GM23338 (cell line): ENCODE results near the gene BCAS3. TPM values are rescaled to one million over a fixed set of nuclear protein-coding genes. Genes with fewer than 3 reads are reported as not detected.
A peak's percentile ranks its signal among the peaks of the same experiment; 100 is the strongest.

Experiments
- ATAC-seq: fragments of 200-7000 bp; cut with Tn5 transposase; 3 replicates; pipeline ENCODE4 v1.9.1; 2020
- DNase-seq: peaks from one replicate; pipeline ENCODE4 v3.0.0-alpha.2; 2015; ENCODE audit warnings: low spot score
- H2AFZ ChIP-seq: fragments of 200-600 bp; sonication (generic); 2 replicates; pipeline ENCODE4 v1.8.0; 2016; ENCODE audit warnings: antibody characterized with exemption, mild to moderate bottlenecking, moderate library complexity
- H3F3A ChIP-seq: fragments of 200-600 bp; sonication (generic); replicated peaks from 2 replicates; pipeline ENCODE4 v1.8.0; 2017; ENCODE audit warnings: antibody characterized with exemption, mixed run types, low read depth
- H3K27ac ChIP-seq: fragments of 200-600 bp; sonication (generic); 2 replicates; pipeline ENCODE4 v1.6.1; 2016; ENCODE audit warnings: low read depth
- H3K27me3 ChIP-seq: fragments of 200-600 bp; sonication (generic); 2 replicates; pipeline ENCODE4 v1.8.0; 2016; ENCODE audit warnings: mild to moderate bottlenecking, mixed run types, moderate library complexity; ENCODE audit not compliant: insufficient read depth
- H3K36me3 ChIP-seq: fragments of 200-600 bp; sonication (generic); 2 replicates; pipeline ENCODE4 v1.8.0; 2016; ENCODE audit warnings: mild to moderate bottlenecking; ENCODE audit not compliant: insufficient read depth
- H3K4me1 ChIP-seq: fragments of 200-600 bp; sonication (generic); 2 replicates; pipeline ENCODE4 v1.8.0; 2016; ENCODE audit warnings: mild to moderate bottlenecking, moderate library complexity; ENCODE audit not compliant: insufficient read depth
- H3K4me2 ChIP-seq: fragments of 200-600 bp; sonication (generic); 2 replicates; pipeline ENCODE4 v1.7.1; 2017; ENCODE audit warnings: mixed run types
- H3K4me3 ChIP-seq: fragments of 200-600 bp; sonication (generic); 2 replicates; pipeline ENCODE4 v1.6.1; 2016; ENCODE audit warnings: mixed run types
- H3K79me2 ChIP-seq: fragments of 200-600 bp; sonication (generic); replicated peaks from 2 replicates; pipeline ENCODE4 v1.8.0; 2017; ENCODE audit warnings: mild to moderate bottlenecking; ENCODE audit not compliant: insufficient read depth
- H3K9me2 ChIP-seq: fragments of 200-600 bp; sonication (generic); 2 replicates; pipeline ENCODE4 v1.8.0; 2017; ENCODE audit not compliant: insufficient read depth
- H4K20me1 ChIP-seq: fragments of 200-600 bp; sonication (generic); replicated peaks from 2 replicates; pipeline ENCODE4 v1.8.0; 2017; ENCODE audit warnings: mild to moderate bottlenecking; ENCODE audit not compliant: insufficient read depth
- H3K27ac Mint-ChIP-seq: 2 replicates; pipeline ENCODE4 v1.8.0; 2020; ENCODE audit warnings: inconsistent platforms, mild to moderate bottlenecking, moderate library complexity, mixed read lengths
- H3K27me3 Mint-ChIP-seq: 3 replicates; pipeline ENCODE4 v1.8.0; 2022; ENCODE audit warnings: low read depth, mild to moderate bottlenecking, moderate library complexity, mixed read lengths, inconsistent platforms; ENCODE audit not compliant: insufficient read depth, poor library complexity
- H3K36me3 Mint-ChIP-seq: 3 replicates; pipeline ENCODE4 v1.8.0; 2021; ENCODE audit warnings: low read depth, mild to moderate bottlenecking, inconsistent platforms, moderate library complexity, mixed read lengths
- H3K4me1 Mint-ChIP-seq: 3 replicates; pipeline ENCODE4 v1.8.0; 2020; ENCODE audit warnings: mild to moderate bottlenecking, inconsistent platforms, mixed read lengths
- H3K4me3 Mint-ChIP-seq: 3 replicates; pipeline ENCODE4 v1.8.0; 2021; ENCODE audit warnings: moderate library complexity, mild to moderate bottlenecking, inconsistent platforms, mixed read lengths
- H3K9me3 Mint-ChIP-seq: 3 replicates; pipeline ENCODE4 v1.8.0; 2020; ENCODE audit warnings: moderate library complexity, mild to moderate bottlenecking, inconsistent platforms, mixed read lengths
- CREB1 ChIP-seq: fragments of 250-450 bp; sonication (Bioruptor Pico); IDR thresholded peaks from 2 replicates; pipeline ENCODE4 v1.5.0; 2020; ENCODE audit warnings: low read depth, mild to moderate bottlenecking, moderate library complexity
- EZH2 ChIP-seq: fragments of 200-600 bp; sonication (generic); IDR thresholded peaks from one replicate; pipeline ENCODE4 v1.8.0; 2017; ENCODE audit warnings: antibody characterized with exemption, mild to moderate bottlenecking, low read depth; ENCODE audit not compliant: unreplicated experiment
- EZH2phosphoT487 ChIP-seq: fragments of 200-600 bp; sonication (generic); IDR thresholded peaks from one replicate; pipeline ENCODE4 v1.8.1; 2018; ENCODE audit warnings: antibody characterized with exemption; ENCODE audit not compliant: unreplicated experiment
- JUNB ChIP-seq: IDR thresholded peaks from one replicate; pipeline ENCODE4 v1.6.1; 2016; ENCODE audit warnings: antibody characterized with exemption; ENCODE audit not compliant: unreplicated experiment
- NANOG ChIP-seq: IDR thresholded peaks from 2 replicates; pipeline ENCODE4 v1.6.1; 2016; ENCODE audit warnings: antibody characterized with exemption, borderline replicate concordance
- POLR2AphosphoS5 ChIP-seq: IDR thresholded peaks from 2 replicates; pipeline ENCODE4 v1.6.1; 2016; ENCODE audit warnings: antibody characterized with exemption, low read depth
- STAT1 ChIP-seq: IDR thresholded peaks from one replicate; pipeline ENCODE4 v1.6.1; 2016; ENCODE audit warnings: antibody characterized with exemption; ENCODE audit not compliant: unreplicated experiment
- ZNF114 ChIP-seq: fragments of 250-450 bp; sonication (Bioruptor Pico); IDR thresholded peaks from 2 replicates; pipeline ENCODE4 v1.5.0; 2020; ENCODE audit warnings: mild to moderate bottlenecking, moderate library complexity
- ZNF331 ChIP-seq: fragments of 250-450 bp; sonication (Bioruptor Pico); IDR thresholded peaks from 2 replicates; pipeline ENCODE4 v1.5.0; 2020; ENCODE audit warnings: low read depth, mild to moderate bottlenecking, moderate library complexity
- polyA plus RNA-seq: library from polyadenylated mRNA; unstranded; fragments of >200 nt; fragmentation: Nextera tagmentation; extraction: Ambion mirVana; gene quantifications from 2 replicates; pipeline ENCODE4 v1.2.1, GENCODE V29; 2016
- total RNA-seq: library from RNA; depleted of rRNA; stranded (reverse); fragments of >200 nt; shearing (Covaris generic); gene quantifications from 2 replicates; pipeline ENCODE4 v1.2.3, GENCODE V29; 2014
- TF ChIP-seq, protein P1 (sequence below): fragments of 250-450 bp; sonication (Bioruptor Pico); IDR thresholded peaks from 2 replicates; pipeline ENCODE4 v1.5.0; 2020; ENCODE audit warnings: mild to moderate bottlenecking, moderate library complexity
- TF ChIP-seq, protein P2 (sequence below), 2 experiments: fragments of 200-600 bp in 1 of 2; sonication (generic) in 1 of 2; conservative IDR thresholded peaks; 2 replicates each; pipeline versions ENCODE4 v1.5.1 to v1.6.1; 2016 to 2017; ENCODE audit warnings: antibody characterized with exemption in 2 of 2, low read depth in 2 of 2, mild to moderate bottlenecking in 2 of 2, moderate library complexity in 1 of 2
- TF ChIP-seq, protein P3 (sequence below): IDR thresholded peaks from one replicate; pipeline ENCODE4 v1.6.1; 2018; ENCODE audit warnings: antibody characterized with exemption; ENCODE audit not compliant: unreplicated experiment
- TF ChIP-seq, protein P4 (sequence below): IDR thresholded peaks from 2 replicates; pipeline ENCODE4 v1.6.1; 2016; ENCODE audit warnings: antibody characterized with exemption

The BCAS3 gene
- total and polyA plus RNA-seq, 2 experiments from 2014 or later: 8.2 to 28.0 TPM

DNA sequence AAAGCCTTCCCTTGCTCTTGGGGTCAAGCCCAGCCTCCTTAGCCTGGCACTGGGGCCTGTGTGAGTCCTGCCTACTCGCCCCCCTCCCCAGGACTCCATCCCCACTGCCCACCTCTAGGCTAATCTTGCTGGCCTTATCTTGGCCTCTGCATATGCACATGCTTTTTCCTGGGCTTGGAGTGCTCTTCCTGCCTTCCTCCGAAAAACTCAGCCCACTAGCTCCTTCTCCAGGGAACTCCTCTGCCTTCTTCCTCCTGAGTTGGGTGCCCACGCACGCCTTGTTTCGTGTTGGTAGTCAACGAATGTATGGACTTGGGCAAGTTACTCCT lies 738.5 kb downstream of the BCAS3 start:
- Histone ChIP-seq H3K4me3 (peak overlapping the region; percentile 58), H3K79me2 (no peaks in the 10 kb centered on the region), H2AFZ (peak overlapping the region; percentile 95), H3K36me3 (no peaks in the 10 kb centered on the region), H3K27ac (no peak overlapping the region), H3F3A (no peaks in the 10 kb centered on the region), H3K4me1 (peaks cover 12% of the 10 kb centered on the region; the same call in 1 of the 2 replicates), H3K4me2 (peak overlapping the region; percentile 88), H4K20me1 (no peaks in the 10 kb centered on the region), H3K27me3 (peaks cover 68% of the 10 kb centered on the region), H3K9me2 (no peaks in the 10 kb centered on the region)
- DNase-seq (no peak), ATAC-seq (no peak)
- no peak overlapping the region for H3K27ac Mint-ChIP-seq
- H3K27me3 Mint-ChIP-seq: peaks cover 54% of the 10 kb centered on the region
- peak overlapping the region; percentile 69 for H3K4me3 Mint-ChIP-seq
- no peaks in the 10 kb centered on the region; the same call in 2 of the 3 replicates for H3K36me3 Mint-ChIP-seq
- TF ChIP-seq, protein P1, sequence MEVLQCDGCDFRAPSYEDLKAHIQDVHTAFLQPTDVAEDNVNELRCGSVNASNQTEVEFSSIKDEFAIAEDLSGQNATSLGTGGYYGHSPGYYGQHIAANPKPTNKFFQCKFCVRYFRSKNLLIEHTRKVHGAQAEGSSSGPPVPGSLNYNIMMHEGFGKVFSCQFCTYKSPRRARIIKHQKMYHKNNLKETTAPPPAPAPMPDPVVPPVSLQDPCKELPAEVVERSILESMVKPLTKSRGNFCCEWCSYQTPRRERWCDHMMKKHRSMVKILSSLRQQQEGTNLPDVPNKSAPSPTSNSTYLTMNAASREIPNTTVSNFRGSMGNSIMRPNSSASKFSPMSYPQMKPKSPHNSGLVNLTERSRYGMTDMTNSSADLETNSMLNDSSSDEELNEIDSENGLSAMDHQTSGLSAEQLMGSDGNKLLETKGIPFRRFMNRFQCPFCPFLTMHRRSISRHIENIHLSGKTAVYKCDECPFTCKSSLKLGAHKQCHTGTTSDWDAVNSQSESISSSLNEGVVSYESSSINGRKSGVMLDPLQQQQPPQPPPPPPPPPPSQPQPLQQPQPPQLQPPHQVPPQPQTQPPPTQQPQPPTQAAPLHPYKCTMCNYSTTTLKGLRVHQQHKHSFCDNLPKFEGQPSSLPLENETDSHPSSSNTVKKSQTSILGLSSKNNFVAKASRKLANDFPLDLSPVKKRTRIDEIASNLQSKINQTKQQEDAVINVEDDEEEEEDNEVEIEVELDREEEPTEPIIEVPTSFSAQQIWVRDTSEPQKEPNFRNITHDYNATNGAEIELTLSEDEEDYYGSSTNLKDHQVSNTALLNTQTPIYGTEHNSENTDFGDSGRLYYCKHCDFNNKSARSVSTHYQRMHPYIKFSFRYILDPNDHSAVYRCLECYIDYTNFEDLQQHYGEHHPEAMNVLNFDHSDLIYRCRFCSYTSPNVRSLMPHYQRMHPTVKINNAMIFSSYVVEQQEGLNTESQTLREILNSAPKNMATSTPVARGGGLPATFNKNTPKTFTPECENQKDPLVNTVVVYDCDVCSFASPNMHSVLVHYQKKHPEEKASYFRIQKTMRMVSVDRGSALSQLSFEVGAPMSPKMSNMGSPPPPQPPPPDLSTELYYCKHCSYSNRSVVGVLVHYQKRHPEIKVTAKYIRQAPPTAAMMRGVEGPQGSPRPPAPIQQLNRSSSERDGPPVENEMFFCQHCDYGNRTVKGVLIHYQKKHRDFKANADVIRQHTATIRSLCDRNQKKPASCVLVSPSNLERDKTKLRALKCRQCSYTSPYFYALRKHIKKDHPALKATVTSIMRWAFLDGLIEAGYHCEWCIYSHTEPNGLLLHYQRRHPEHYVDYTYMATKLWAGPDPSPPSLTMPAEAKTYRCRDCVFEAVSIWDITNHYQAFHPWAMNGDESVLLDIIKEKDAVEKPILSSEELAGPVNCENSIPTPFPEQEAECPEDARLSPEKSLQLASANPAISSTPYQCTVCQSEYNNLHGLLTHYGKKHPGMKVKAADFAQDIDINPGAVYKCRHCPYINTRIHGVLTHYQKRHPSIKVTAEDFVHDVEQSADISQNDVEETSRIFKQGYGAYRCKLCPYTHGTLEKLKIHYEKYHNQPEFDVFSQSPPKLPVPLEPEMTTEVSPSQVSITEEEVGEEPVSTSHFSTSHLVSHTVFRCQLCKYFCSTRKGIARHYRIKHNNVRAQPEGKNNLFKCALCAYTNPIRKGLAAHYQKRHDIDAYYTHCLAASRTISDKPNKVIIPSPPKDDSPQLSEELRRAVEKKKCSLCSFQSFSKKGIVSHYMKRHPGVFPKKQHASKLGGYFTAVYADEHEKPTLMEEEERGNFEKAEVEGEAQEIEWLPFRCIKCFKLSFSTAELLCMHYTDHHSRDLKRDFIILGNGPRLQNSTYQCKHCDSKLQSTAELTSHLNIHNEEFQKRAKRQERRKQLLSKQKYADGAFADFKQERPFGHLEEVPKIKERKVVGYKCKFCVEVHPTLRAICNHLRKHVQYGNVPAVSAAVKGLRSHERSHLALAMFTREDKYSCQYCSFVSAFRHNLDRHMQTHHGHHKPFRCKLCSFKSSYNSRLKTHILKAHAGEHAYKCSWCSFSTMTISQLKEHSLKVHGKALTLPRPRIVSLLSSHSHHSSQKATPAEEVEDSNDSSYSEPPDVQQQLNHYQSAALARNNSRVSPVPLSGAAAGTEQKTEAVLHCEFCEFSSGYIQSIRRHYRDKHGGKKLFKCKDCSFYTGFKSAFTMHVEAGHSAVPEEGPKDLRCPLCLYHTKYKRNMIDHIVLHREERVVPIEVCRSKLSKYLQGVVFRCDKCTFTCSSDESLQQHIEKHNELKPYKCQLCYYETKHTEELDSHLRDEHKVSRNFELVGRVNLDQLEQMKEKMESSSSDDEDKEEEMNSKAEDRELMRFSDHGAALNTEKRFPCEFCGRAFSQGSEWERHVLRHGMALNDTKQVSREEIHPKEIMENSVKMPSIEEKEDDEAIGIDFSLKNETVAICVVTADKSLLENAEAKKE: no peak
- TF ChIP-seq, protein P2, sequence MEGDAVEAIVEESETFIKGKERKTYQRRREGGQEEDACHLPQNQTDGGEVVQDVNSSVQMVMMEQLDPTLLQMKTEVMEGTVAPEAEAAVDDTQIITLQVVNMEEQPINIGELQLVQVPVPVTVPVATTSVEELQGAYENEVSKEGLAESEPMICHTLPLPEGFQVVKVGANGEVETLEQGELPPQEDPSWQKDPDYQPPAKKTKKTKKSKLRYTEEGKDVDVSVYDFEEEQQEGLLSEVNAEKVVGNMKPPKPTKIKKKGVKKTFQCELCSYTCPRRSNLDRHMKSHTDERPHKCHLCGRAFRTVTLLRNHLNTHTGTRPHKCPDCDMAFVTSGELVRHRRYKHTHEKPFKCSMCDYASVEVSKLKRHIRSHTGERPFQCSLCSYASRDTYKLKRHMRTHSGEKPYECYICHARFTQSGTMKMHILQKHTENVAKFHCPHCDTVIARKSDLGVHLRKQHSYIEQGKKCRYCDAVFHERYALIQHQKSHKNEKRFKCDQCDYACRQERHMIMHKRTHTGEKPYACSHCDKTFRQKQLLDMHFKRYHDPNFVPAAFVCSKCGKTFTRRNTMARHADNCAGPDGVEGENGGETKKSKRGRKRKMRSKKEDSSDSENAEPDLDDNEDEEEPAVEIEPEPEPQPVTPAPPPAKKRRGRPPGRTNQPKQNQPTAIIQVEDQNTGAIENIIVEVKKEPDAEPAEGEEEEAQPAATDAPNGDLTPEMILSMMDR (conservative IDR thresholded peaks at IDR 0.05; ENCODE audit: low read depth in 2 of 2): no peak
- TF ChIP-seq, protein P3, sequence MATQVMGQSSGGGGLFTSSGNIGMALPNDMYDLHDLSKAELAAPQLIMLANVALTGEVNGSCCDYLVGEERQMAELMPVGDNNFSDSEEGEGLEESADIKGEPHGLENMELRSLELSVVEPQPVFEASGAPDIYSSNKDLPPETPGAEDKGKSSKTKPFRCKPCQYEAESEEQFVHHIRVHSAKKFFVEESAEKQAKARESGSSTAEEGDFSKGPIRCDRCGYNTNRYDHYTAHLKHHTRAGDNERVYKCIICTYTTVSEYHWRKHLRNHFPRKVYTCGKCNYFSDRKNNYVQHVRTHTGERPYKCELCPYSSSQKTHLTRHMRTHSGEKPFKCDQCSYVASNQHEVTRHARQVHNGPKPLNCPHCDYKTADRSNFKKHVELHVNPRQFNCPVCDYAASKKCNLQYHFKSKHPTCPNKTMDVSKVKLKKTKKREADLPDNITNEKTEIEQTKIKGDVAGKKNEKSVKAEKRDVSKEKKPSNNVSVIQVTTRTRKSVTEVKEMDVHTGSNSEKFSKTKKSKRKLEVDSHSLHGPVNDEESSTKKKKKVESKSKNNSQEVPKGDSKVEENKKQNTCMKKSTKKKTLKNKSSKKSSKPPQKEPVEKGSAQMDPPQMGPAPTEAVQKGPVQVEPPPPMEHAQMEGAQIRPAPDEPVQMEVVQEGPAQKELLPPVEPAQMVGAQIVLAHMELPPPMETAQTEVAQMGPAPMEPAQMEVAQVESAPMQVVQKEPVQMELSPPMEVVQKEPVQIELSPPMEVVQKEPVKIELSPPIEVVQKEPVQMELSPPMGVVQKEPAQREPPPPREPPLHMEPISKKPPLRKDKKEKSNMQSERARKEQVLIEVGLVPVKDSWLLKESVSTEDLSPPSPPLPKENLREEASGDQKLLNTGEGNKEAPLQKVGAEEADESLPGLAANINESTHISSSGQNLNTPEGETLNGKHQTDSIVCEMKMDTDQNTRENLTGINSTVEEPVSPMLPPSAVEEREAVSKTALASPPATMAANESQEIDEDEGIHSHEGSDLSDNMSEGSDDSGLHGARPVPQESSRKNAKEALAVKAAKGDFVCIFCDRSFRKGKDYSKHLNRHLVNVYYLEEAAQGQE: no peak
- TF ChIP-seq ZNF114 (CRISPR knock-in tag) (no peak), EZH2 (no peak), JUNB (no peak), CREB1 (CRISPR knock-in tag) (no peak), STAT1 (no peak), ZNF331 (CRISPR knock-in tag) (no peak), EZH2phosphoT487 (no peak), NANOG (no peak), POLR2AphosphoS5 (no peak)
- TF ChIP-seq, protein P4, sequence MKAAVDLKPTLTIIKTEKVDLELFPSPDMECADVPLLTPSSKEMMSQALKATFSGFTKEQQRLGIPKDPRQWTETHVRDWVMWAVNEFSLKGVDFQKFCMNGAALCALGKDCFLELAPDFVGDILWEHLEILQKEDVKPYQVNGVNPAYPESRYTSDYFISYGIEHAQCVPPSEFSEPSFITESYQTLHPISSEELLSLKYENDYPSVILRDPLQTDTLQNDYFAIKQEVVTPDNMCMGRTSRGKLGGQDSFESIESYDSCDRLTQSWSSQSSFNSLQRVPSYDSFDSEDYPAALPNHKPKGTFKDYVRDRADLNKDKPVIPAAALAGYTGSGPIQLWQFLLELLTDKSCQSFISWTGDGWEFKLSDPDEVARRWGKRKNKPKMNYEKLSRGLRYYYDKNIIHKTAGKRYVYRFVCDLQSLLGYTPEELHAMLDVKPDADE: no peak
- peaks cover 13% of the 10 kb centered on the region for H3K4me1 Mint-ChIP-seq
- H3K9me3 Mint-ChIP-seq: no peaks in the 10 kb centered on the region
